Raji (cell line): ENCODE measurements around the gene TK2.

Source experiments
- POLR2A ChIP-seq: IDR thresholded peaks from 2 replicates; pipeline ENCODE4 v1.6.1; 2011; ENCODE audit warnings: low read depth, low read length, control low read depth; ENCODE audit not compliant: insufficient read depth

TK2 gene

DNA sequence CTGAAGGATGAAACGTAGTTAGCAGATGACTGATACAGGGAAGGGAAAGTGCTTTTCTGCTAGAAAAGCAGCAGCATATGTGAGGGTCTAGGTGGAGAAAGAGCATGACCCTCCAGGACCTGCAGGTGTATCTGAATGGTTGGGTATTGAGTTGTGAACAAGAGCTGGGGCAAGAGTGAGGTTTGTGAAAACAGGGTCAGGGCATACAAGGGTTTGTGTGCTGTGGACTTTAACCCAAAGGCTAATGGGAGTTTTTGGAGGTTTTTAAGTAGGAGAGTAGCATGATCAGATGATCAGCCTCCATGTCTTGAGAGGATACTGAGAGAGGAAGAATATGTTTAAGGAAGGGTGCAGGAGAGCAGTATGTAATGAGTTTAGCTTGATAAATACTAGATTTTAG lies 10.2 kb upstream of the TK2 start:
- TF ChIP-seq POLR2A, result no peak

DNA sequence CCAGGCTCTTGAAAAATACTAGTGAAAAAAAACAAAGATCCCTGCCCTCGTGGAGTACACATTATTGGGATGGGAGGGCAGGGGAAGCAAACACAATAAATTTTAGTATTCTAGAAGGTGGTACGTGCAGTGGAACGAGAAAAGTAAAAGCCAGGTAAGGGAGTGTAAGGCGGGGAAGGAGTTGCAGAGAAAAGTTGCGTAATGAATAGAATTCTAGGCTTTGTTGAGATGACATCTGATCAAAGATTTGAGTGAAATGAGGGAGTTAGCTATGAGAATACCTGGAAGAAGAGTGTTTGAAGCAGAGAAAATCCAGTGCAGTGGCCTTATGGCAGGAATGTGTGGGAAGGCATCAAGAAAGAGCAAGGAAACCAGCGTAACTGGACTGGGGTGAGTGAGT lies 4.6 kb upstream of the TK2 start:
- no peak for TF ChIP-seq POLR2A

DNA sequence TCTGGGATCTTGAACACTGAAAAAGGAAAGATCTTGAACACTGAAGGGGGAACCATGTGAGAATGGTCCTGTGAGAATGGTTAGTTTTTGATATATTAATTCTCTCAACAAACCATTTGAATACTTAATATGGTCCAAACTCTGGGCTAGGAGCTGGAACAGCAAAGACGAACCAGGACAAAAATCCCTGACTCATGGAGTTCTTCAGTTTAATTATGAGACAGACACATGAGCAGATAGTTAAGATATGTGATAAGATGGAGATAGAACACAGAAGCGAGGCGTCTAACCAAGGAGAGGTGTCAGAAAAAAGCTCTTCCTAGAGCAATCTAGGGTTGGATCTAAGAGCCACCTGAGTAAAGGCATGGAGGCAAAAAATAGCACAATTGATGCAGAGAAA lies 4.1 kb upstream of the TK2 start:
- TF ChIP-seq POLR2A, result no peak

DNA sequence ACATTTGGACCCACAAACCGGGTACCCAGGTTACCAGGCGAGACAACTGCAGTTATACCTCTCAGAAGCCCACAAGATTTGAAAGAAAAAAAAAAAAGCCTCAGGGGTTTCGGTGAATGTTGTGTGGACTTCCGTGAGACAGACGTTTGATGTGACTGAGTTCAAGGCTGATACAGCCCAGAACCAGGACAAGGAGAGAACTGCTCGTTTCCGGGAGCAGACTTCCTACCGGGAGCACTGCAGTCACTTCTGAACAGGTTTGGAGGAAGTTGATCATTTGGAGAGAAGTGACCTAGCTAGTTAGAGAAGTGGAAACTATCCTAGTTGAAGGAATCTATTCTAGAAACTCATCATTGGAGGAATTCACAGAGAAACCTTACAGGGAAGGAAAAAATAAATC lies 3.3 kb upstream of the TK2 start:
- TF ChIP-seq POLR2A, result no peak

DNA sequence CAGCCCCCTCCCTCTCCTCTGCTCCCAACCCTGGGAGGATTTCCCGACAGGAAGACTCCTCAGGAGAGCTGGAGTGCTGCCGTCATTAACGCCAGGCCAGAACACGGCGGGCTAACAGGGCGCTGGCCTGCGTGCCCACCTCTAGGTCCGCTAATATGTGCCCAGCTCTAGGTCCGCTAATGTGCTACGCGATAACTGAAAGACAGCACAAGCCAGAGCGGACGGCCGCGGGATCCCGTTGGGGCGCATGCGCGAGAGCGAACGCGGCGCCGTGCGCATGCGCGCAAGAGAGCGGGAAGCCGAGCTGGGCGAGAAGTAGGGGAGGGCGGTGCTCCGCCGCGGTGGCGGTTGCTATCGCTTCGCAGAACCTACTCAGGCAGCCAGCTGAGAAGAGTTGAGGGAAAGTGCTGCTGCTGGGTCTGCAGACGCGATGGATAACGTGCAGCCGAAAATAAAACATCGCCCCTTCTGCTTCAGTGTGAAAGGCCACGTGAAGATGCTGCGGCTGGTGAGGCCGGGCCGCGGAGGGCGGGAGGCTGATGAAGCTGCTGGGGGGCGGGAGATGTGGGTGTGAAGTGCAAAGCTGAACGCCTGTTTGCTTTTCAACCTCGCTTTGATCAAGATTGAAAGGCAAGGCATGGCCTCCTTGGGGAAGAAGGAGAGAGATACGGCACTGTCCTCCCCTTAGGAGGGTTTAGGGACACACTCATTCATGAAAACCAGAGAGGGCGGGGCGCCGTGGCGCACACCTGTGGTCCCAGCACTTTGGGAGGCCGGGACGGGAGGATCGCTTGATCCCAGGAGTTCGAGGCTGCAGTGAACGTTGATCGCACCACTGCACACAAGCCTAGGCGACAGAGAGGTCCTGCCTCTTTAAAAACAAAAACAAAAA lies 2.6 kb upstream of the TK2 start, which contains the start of gene CKLF:
Gene CKLF, plus strand, starts transcription at position 291 of the 892 bp plus-strand sequence. Its CDS starts 140 bp downstream, at position 431.
- TF ChIP-seq POLR2A, result peak; percentile 93

DNA sequence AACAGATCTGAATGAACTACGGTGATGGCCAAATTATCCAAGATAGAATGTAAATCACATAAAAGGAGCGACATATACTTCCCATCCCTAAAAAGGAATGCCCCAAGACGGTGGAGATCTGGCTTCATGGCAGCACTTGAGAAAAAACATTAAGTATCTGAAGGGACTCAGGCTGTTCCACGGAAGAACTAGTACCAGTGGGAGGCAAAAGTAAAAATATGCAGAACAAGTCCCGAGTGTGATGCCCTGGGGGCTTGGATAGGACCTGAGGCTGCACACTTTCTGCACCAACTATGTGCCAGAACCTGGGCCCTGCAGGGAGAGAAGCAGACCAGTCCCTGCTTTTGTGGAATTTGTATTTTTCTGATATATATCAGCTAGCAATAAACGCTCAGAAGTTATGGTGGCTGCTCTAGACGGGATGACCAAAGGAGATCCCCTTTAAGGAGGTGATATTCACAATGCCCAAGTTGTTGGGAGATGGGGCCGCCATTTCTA lies 1.9 kb upstream of the TK2 start:
- no peak for TF ChIP-seq POLR2A

DNA sequence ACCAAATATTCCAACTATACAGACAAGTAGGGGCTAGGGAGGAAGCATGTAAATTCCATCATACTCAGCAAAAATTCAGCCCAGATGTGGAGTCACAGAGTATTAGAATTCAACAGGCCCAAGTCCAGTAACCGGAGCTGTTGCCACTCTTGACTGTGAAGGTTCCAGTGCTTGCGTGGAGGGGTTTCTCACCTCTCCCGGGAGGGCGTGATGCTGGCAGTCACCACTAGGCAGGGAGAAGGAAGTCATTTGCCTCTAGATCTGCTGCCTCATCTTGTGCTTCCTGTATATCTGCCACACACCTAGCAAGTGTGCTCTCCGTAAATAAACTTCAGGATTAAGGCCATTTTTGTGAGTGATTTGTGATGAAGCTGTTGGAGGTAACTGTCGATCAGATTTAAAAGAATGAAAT lies 1.4 kb upstream of the TK2 start:
- TF ChIP-seq POLR2A, result peak; percentile 54; the same call in 1 of the 2 replicates

DNA sequence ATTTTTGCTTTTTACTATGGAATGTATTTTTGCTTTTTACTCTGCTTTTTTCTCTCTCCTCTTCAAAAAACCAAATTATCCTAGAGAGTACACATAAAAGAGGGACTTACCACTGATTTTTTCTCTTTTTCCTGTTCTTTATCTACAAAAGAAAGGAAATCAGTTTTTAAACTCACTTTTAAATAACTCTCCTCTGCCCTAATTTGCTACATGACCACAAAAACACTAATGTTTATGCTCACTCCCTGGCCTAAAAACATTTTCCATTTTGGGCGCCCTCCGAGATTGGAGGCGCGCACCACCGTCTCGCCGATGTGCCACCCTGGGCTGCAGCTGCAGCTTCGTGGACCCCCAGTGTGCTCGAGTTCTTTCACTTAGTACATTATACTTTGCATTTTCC lies 1.1 kb downstream of the TK2 start:
- no peak for TF ChIP-seq POLR2A

DNA sequence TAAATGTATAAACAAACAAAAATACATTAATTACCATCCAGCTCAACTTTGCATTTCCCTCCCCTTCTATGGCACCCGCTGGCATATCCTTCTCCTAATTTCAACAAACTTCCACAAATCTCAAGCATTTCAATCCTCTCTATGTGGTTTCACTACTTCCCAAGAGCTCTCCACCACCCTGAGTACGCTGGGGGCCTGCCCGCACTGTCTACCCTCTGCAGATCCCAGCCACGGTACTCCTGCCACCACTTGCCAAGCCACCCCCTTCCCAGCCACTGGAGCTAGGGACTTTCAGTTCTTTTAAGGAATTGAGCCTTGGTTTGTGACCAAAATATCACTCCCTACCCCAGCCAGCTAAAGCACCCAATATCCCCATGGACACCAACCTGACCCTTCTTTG lies 1.9 kb downstream of the TK2 start:
- no peak for TF ChIP-seq POLR2A

DNA sequence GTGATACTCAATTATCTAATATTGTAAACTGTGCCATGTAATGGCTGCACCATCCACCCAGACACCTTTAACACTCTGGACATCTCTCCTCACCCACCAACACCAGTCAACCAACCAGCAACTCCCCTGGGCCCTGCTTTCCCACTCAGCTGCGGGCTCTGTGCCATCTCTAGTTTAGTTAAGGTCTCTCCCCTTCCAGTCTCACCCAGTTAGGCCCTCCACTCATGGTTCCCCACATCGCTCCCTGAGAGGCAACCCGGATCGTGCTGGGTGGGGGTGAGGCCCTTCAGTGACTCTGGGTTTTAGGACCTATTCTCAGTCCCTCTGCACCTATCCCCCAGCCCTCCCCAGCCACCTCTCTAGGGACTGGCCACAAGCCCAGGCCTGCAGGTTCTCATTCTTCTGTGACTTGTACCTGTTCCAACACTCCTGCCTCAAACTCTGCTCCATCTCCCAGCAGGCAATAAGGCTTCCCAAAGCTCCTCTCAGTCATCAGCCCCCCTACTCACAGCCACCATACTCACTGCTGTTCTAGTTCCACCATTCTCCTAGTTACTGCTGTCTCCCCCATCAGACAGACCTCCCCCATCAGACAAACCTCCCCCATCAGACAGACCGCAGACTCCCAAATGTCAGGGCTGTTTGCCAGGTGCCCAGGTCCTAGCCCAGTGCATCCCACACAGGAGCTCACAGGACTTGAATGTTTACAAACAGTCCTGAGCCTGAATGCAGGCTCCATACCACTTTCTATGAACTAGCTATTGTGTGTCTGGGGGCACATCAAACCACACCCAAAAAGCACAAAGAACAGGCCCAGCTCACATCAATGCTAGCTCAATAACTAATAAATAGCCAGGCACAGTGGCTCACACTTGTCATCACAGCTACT lies 2.6 kb downstream of the TK2 start:
- TF ChIP-seq POLR2A, result no peak

DNA sequence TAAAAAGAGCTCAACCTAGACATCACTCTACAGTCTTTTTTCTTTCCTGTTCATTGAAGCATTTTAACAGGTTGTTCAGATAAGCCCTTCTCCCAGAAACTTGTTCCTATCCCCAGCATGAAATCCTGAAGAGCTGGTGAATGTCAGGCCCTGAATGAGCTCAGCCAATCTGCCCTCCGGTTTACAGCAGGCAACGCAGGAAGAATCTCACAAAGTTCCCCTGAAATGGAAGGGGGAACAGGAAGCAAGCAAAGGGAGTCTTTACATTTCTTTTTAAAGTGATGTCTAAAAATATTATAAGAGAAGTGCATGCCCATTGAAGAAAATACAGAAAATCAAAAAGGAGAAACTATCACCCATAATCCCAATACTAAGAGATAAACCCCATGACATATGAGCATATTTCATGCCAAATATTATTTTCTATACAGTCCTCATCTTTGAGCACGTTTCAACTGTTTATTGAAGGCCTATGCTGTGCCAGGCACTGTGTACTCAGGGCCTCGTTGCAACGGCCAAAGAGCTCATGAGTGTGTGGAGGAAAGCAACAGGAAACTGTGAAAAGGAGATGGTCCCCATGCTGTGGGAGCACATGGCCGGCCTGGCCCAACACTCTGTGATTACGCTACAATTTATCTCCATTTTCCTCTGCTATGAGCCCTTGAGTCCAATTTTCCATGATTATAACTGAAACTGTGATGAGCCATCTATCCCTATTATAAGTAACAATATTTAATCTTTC lies 5.7 kb downstream of the TK2 start:
- TF ChIP-seq POLR2A, result no peak

DNA sequence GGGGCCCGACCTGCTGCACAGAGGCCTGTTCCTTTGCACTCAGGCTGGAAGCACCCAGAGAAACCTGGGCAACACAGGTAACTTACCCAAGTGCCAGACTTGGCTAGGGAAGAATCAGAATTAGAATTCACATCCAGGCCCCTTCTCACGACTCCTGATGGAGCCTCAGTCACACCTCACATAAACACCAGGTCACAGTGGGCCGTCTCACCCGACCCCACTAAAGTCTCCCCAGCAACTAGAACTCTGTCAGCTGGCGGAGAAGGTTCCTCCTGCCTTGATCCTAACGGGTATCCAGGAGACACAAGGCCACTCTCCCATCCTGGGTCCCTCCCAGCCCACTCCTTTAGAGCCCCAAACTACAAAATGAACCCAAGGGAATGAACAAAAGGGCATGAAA lies 6.4 kb downstream of the TK2 start:
- TF ChIP-seq POLR2A, result no peak

DNA sequence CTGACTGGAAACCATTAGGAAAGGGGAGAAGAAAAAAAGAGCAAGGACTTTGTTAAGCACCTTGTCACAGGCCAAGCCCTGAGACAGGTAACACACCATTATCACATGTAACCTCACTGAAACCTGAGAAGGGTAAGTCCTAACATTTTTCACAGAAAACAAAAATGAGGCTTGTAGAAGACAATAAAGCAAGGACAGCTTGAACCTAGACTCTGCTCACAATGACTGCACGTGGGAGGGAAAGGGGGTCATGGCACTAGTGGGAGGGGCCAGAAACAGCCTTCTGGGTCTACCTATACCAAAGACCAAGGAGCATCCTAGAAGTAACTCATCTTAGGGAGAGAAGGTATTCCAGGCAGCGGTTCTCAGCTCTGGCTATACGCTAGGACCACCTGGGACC lies 7.5 kb downstream of the TK2 start:
- no peak for TF ChIP-seq POLR2A

DNA sequence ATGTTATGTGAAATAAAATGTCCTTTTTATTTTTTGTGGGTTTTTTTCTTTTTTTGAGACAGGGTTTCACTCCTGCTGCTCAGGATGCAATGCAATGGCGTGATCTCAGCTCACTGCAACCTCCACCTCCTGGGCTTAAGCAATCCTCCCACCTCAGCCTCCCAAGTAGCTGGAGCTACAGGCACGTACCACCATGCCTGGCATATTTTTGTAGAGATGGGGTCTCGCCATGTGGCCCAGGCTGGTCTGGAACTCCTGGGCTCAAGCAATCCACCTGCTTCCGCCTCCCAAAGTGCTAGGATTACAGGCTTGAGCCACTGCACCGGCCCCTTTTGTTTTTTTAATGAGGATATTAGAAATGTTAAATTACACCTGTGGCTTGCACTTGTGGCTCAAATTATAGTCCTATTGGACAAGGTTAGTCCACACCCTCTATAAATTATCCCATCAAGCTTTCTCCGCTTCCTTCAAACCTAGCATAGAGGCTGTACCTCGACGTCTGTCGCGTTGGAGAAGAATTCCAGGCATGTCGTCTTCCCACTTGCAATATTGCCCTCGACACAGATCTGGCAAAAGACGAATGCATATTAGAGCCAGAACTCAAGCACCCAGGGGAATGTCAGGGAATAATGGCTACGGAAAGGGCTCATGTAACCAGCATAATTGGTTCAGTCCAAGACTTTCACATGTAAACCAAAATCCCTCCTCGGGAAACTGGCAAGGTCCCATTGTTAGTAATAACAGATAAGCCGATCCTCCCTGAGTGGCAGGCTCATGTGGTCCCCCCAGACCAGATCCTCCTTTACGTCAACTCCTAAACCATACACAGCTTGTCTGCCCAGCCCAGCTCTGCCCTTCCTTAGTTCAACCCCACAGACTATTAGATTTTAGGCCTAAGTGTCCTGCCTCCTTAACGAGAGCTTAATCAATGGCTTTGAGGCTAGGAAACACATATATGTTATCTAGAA lies 8.2 kb downstream of the TK2 start:
- TF ChIP-seq POLR2A, result no peak
